ENCODE data around the gene FRK.

DNA sequence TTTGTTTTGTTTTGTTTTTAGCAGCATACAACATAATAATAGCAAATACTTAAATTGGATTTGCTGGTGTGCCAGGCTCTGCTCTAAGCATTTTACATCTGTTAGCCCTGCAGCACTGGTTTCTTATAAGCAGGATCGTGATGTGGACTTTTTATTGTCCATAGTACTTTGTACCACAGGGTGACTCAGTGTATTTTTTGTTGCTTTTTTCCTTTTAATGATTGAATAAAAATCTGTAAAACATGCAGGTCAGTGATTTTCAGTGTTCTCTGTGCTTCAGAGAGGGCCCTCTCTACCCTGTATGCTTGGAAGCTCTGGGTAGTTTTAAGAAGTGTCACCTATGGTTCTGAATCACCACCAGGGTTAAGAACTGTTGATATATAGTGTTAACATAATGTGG is 43.9 kb upstream of the FRK start:
- TF ChIP-seq EZH2 (IDR thresholded peaks at IDR 0.05), result no peak
- TF ChIP-seq, protein P1, sequence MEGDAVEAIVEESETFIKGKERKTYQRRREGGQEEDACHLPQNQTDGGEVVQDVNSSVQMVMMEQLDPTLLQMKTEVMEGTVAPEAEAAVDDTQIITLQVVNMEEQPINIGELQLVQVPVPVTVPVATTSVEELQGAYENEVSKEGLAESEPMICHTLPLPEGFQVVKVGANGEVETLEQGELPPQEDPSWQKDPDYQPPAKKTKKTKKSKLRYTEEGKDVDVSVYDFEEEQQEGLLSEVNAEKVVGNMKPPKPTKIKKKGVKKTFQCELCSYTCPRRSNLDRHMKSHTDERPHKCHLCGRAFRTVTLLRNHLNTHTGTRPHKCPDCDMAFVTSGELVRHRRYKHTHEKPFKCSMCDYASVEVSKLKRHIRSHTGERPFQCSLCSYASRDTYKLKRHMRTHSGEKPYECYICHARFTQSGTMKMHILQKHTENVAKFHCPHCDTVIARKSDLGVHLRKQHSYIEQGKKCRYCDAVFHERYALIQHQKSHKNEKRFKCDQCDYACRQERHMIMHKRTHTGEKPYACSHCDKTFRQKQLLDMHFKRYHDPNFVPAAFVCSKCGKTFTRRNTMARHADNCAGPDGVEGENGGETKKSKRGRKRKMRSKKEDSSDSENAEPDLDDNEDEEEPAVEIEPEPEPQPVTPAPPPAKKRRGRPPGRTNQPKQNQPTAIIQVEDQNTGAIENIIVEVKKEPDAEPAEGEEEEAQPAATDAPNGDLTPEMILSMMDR (IDR thresholded peaks at IDR 0.05), result no peak
- TF ChIP-seq EZH2phosphoT487 (IDR thresholded peaks at IDR 0.05), result no peak

All from neural progenitor cell (in vitro differentiated cells).